Pons (tissue), 1 donor: ENCODE data around the gene PPP6R2.

Experiments used
- DNase-seq: peaks from one replicate; pipeline ENCODE4 v3.0.0-alpha.2; 2016; ENCODE audit warnings: low spot score

The PPP6R2 gene

GRCh38 chr22:50447576-50448551, 104.7 kb downstream of the PPP6R2 start:
- no peak for DNase-seq

- no peak for DNase-seq
Measured at GRCh38 chr22:50452649-50453048, 109.5 kb downstream of the PPP6R2 start.

- no peak for DNase-seq
Measured at GRCh38 chr22:50454556-50455075, 111.5 kb downstream of the PPP6R2 start.

- DNase-seq: no peak
Measured at GRCh38 chr22:50455201-50455600, 112.1 kb downstream of the PPP6R2 start.

- no peak for DNase-seq
Measured at GRCh38 chr22:50456026-50456425, 112.9 kb downstream of the PPP6R2 start.

- no peak for DNase-seq
Measured at GRCh38 chr22:50456466-50457234, 113.5 kb downstream of the PPP6R2 start.

- DNase-seq: no peak
Measured at GRCh38 chr22:50459016-50459415, 115.9 kb downstream of the PPP6R2 start.

GRCh38 chr22:50459496-50460140, 116.5 kb downstream of the PPP6R2 start:
- no peak for DNase-seq

- DNase-seq: no peak
Measured at GRCh38 chr22:50460938-50461337, 117.8 kb downstream of the PPP6R2 start.

- no peak for DNase-seq
Measured at GRCh38 chr22:50461536-50461935, 118.4 kb downstream of the PPP6R2 start.

GRCh38 chr22:50461979-50462540, 118.9 kb downstream of the PPP6R2 start:
- no peak for DNase-seq

- DNase-seq: no peak
Measured at GRCh38 chr22:50463188-50463900, 120.2 kb downstream of the PPP6R2 start.

- DNase-seq: no peak
Measured at GRCh38 chr22:50464451-50464850, 121.3 kb downstream of the PPP6R2 start.

GRCh38 chr22:50465066-50465930, 122.2 kb downstream of the PPP6R2 start:
- DNase-seq: no peak

GRCh38 chr22:50467341-50467740, 124.2 kb downstream of the PPP6R2 start:
- no peak for DNase-seq

- no peak for DNase-seq
Measured at GRCh38 chr22:50467773-50468440, 124.8 kb downstream of the PPP6R2 start.

- no peak for DNase-seq
Measured at GRCh38 chr22:50468626-50469025, 125.5 kb downstream of the PPP6R2 start.

GRCh38 chr22:50469377-50470305, 126.5 kb downstream of the PPP6R2 start:
- no peak for DNase-seq

GRCh38 chr22:50470491-50470890, 127.4 kb downstream of the PPP6R2 start:
- DNase-seq: no peak
